H1 (cell line): ENCODE data around the gene AGAP1. TPM values are rescaled to one million over a fixed set of nuclear protein-coding genes. Genes with fewer than 3 reads are reported as not detected.

Experiments used
- CTCF ChIA-PET: fragments of 300-600 bp; sonication (Branson Sonifier 250); formaldehyde crosslinking; loops from one replicate; lab custom pipeline; 2021; ENCODE audit not compliant: partially characterized antibody; lab: Charles Lee
- POLR2A ChIA-PET: fragments of 300-600 bp; sonication (Branson Sonifier 250); formaldehyde crosslinking; loops from one replicate; lab custom pipeline; 2021; ENCODE audit warnings: inconsistent platforms; ENCODE audit not compliant: partially characterized antibody; lab: Charles Lee
- DNase-seq, 2 experiments: peaks; one replicate each; pipeline versions ENCODE4 v3.0.0 to v3.0.0-alpha.2; 2010 to 2022; ENCODE audit warnings: low spot score in 2 of 2, low read depth in 1 of 2, mixed read lengths in 1 of 2
- FAIRE-seq: peaks from 2 replicates; lab custom pipeline; 2011; peaks lifted over from hg19 to GRCh38; lab: Jason Lieb, UNC
- H2AFZ ChIP-seq: 2 replicates; pipeline ENCODE4 v1.8.1; 2012; ENCODE audit warnings: low read length, inconsistent platforms
- H2AK5ac ChIP-seq: 2 replicates; pipeline ENCODE4 v1.6.1; 2013; ENCODE audit warnings: low read depth, low read length
- H2BK120ac ChIP-seq: replicated peaks from 2 replicates; pipeline ENCODE3; 2013; ENCODE audit warnings: low read depth, low read length, inconsistent platforms
- H2BK12ac ChIP-seq: 2 replicates; pipeline ENCODE4 v1.6.1; 2013; ENCODE audit warnings: low read depth, low read length
- H2BK15ac ChIP-seq: 2 replicates; pipeline ENCODE4 v1.6.1; 2013; ENCODE audit warnings: low read length
- H2BK20ac ChIP-seq: 2 replicates; pipeline ENCODE4 v1.6.1; 2013; ENCODE audit warnings: low read length
- H2BK5ac ChIP-seq: 2 replicates; pipeline ENCODE4 v1.6.1; 2013; ENCODE audit warnings: low read depth, low read length
- H3K14ac ChIP-seq: 2 replicates; pipeline ENCODE4 v1.6.1; 2013; ENCODE audit warnings: inconsistent platforms; ENCODE audit not compliant: insufficient read length
- H3K18ac ChIP-seq: 2 replicates; pipeline ENCODE4 v1.6.1; 2013; ENCODE audit warnings: low read length; ENCODE audit errors: extremely low read depth
- H3K23ac ChIP-seq: 2 replicates; pipeline ENCODE4 v1.6.1; 2013; ENCODE audit warnings: inconsistent platforms; ENCODE audit not compliant: insufficient read length
- H3K23me2 ChIP-seq: 2 replicates; pipeline ENCODE4 v1.6.1; 2013; ENCODE audit warnings: low read depth, low read length
- H3K27ac ChIP-seq: 2 replicates; pipeline ENCODE4 v1.6.1; 2011; ENCODE audit warnings: low read depth, low read length, inconsistent platforms
- H3K27me3 ChIP-seq, 4 experiments: replicated peaks in 1 of 4; 1 replicate in 1 of 4; 2 replicates in 3 of 4; pipeline versions ENCODE4 v1.6.1 to v1.8.1; 2011 to 2013; ENCODE audit warnings: low read length in 3 of 4, mild to moderate bottlenecking in 3 of 4, inconsistent platforms in 2 of 4, mixed read lengths in 2 of 4, moderate library complexity in 1 of 4; ENCODE audit not compliant: control insufficient read depth in 3 of 4, insufficient read depth in 3 of 4; ENCODE audit errors: extremely low read depth in 1 of 4
- H3K36me3 ChIP-seq, 4 experiments: 2 replicates each; pipeline versions ENCODE4 v1.6.1 to v1.8.1; 2011 to 2013; ENCODE audit warnings: mild to moderate bottlenecking in 4 of 4, low read length in 3 of 4, moderate library complexity in 2 of 4, control low read depth in 1 of 4, inconsistent platforms in 1 of 4; ENCODE audit not compliant: insufficient read depth in 4 of 4, control insufficient read depth in 2 of 4
- H3K4ac ChIP-seq: replicated peaks from 2 replicates; pipeline ENCODE3; 2013; ENCODE audit warnings: low read length, low read depth, mixed read lengths, inconsistent platforms; ENCODE audit not compliant: insufficient read length
- H3K4me1 ChIP-seq, 4 experiments: replicated peaks in 1 of 4; 1 replicate in 1 of 4; 2 replicates in 3 of 4; pipeline versions ENCODE4 v1.6.1 to v1.8.1; 2011 to 2013; ENCODE audit warnings: low read length in 3 of 4, inconsistent platforms in 2 of 4, mixed read lengths in 1 of 4; ENCODE audit not compliant: insufficient read depth in 4 of 4, control insufficient read depth in 3 of 4
- H3K4me2 ChIP-seq, 2 experiments: 2 replicates each; pipeline versions ENCODE4 v1.6.1 to v1.8.1; 2011 to 2013; ENCODE audit warnings: low read depth in 2 of 2, low read length in 2 of 2, control low read depth in 1 of 2, inconsistent platforms in 1 of 2, mild to moderate bottlenecking in 1 of 2; ENCODE audit not compliant: insufficient read depth in 1 of 2
- H3K4me3 ChIP-seq, 4 experiments: fragments of 200-600, 300-600 bp in 1 of 4; sonication (generic), shearing (Covaris generic), sonication (Bioruptor Twin) in 1 of 4; 2 replicates each; pipeline versions ENCODE4 v1.5.1 to v1.8.1; 2011 to 2016; ENCODE audit warnings: low read length in 4 of 4, low read depth in 3 of 4, control low read depth in 2 of 4, inconsistent platforms in 2 of 4, mild to moderate bottlenecking in 2 of 4, mixed read lengths in 1 of 4, moderate library complexity in 1 of 4; ENCODE audit not compliant: insufficient read depth in 2 of 4; ENCODE audit errors: extremely low read depth in 1 of 4
- H3K56ac ChIP-seq: replicated peaks from 2 replicates; pipeline ENCODE3; 2013; ENCODE audit warnings: low read depth, mild to moderate bottlenecking, mixed read lengths, low read length, inconsistent platforms; ENCODE audit not compliant: insufficient read length
- H3K79me1 ChIP-seq: 2 replicates; pipeline ENCODE4 v1.6.1; 2013; ENCODE audit warnings: low read depth, low read length, control low read depth
- H3K79me2 ChIP-seq, 2 experiments: 2 replicates each; pipeline versions ENCODE4 v1.6.1 to v1.8.1; 2012 to 2013; ENCODE audit warnings: low read length in 2 of 2, mild to moderate bottlenecking in 2 of 2, inconsistent platforms in 1 of 2; ENCODE audit not compliant: insufficient read depth in 2 of 2, control insufficient read depth in 1 of 2
- H3K9ac ChIP-seq, 4 experiments: replicated peaks in 1 of 4; 1 replicate in 1 of 4; 2 replicates in 3 of 4; pipeline versions ENCODE4 v1.6.1 to v1.8.1; 2011 to 2013; ENCODE audit warnings: low read depth in 3 of 4, low read length in 3 of 4, control low read depth in 2 of 4, mild to moderate bottlenecking in 2 of 4, moderate library complexity in 2 of 4, inconsistent platforms in 1 of 4; ENCODE audit errors: extremely low read depth in 1 of 4
- H3K9me3 ChIP-seq, 2 experiments: 2 replicates each; pipeline versions ENCODE4 v1.6.1 to v1.8.1; 2012 to 2013; ENCODE audit warnings: mild to moderate bottlenecking in 2 of 2, moderate library complexity in 2 of 2, control low read depth in 1 of 2, inconsistent platforms in 1 of 2, low read depth in 1 of 2, low read length in 1 of 2, mixed read lengths in 1 of 2; ENCODE audit not compliant: insufficient read depth in 2 of 2
- H4K20me1 ChIP-seq, 2 experiments: replicated peaks in 1 of 2; 2 replicates each; pipeline versions ENCODE3 to v1.8.1; 2011 to 2013; ENCODE audit warnings: inconsistent platforms in 2 of 2, low read length in 2 of 2, mild to moderate bottlenecking in 1 of 2; ENCODE audit not compliant: insufficient read depth in 2 of 2, control insufficient read depth in 1 of 2
- H4K5ac ChIP-seq: 2 replicates; pipeline ENCODE4 v1.6.1; 2013; ENCODE audit warnings: low read length, low read depth, mixed read lengths, inconsistent platforms; ENCODE audit not compliant: insufficient read length
- H4K8ac ChIP-seq: 2 replicates; pipeline ENCODE4 v1.8.0; 2013; ENCODE audit warnings: mild to moderate bottlenecking, moderate library complexity, low read length, inconsistent platforms; ENCODE audit not compliant: insufficient read depth; ENCODE audit errors: extremely low read depth
- H4K91ac ChIP-seq: replicated peaks from 2 replicates; pipeline ENCODE3; 2013; ENCODE audit warnings: low read length, mixed read lengths, inconsistent platforms; ENCODE audit not compliant: insufficient read length
- CREB1 ChIP-seq: IDR thresholded peaks from 2 replicates; pipeline ENCODE4 v1.6.1; 2012; ENCODE audit warnings: inconsistent platforms
- CTCF ChIP-seq, 3 experiments: IDR thresholded peaks; 1 replicate in 2 of 3; 2 replicates in 1 of 3; pipeline versions ENCODE4 v1.5.1 to v1.6.1; 2011; ENCODE audit warnings: low read length in 3 of 3, mild to moderate bottlenecking in 3 of 3, inconsistent platforms in 2 of 3, low read depth in 1 of 3, moderate library complexity in 1 of 3; ENCODE audit not compliant: insufficient read depth in 1 of 3; ENCODE audit errors: control extremely low read depth in 1 of 3
- HDAC2 ChIP-seq, 2 experiments: fragments of 300-600 bp in 1 of 2; sonication (generic) in 1 of 2; IDR thresholded peaks; 2 replicates each; pipeline ENCODE4 v1.6.1; 2011 to 2012; ENCODE audit warnings: low read depth in 2 of 2, low read length in 2 of 2, mild to moderate bottlenecking in 2 of 2, moderate library complexity in 2 of 2, borderline replicate concordance in 1 of 2, inconsistent platforms in 1 of 2
- MAX ChIP-seq: IDR thresholded peaks from 2 replicates; pipeline ENCODE4 v1.6.1; 2012; ENCODE audit warnings: inconsistent platforms
- NRF1 ChIP-seq: IDR thresholded peaks from 2 replicates; pipeline ENCODE4 v1.6.1; 2011; ENCODE audit warnings: mild to moderate bottlenecking, low read depth, low read length, improper control_type of control experiment
- RAD21 ChIP-seq, 2 experiments: IDR thresholded peaks in 1 of 2; conservative IDR thresholded peaks in 1 of 2; 2 replicates each; pipeline ENCODE4 v1.6.1; 2011; ENCODE audit warnings: low read depth in 2 of 2, low read length in 2 of 2, improper control_type of control experiment in 1 of 2, inconsistent platforms in 1 of 2, mild to moderate bottlenecking in 1 of 2, moderate library complexity in 1 of 2
- SP2 ChIP-seq: IDR thresholded peaks from 2 replicates; pipeline ENCODE4 v1.6.1; 2012; ENCODE audit warnings: mild to moderate bottlenecking, low read length, inconsistent platforms
- WGBS, 2 experiments: shearing (Covaris generic) in 1 of 2; methylation state at CpG; one replicate each; pipeline versions ENCODE4 v1.1.6 to v1.1.7; 2013 to 2015; ENCODE audit warnings: low lambda C conversion rate in 2 of 2, mixed read lengths in 2 of 2, inconsistent platforms in 1 of 2, low coverage in 1 of 2, missing lambda C conversion rate in 1 of 2; ENCODE audit not compliant: insufficient replicate concordance in 2 of 2, insufficient coverage in 1 of 2, insufficient read length in 1 of 2; ENCODE audit errors: extremely low coverage in 1 of 2, missing lambda C conversion rate in 1 of 2; 5-methylcytosine and 5-hydroxymethylcytosine counted together
- polyA plus RNA-seq, 7 experiments: library from polyadenylated mRNA; depleted of rRNA in 3 of 7; stranded (reverse) in 5 of 7; unstranded in 2 of 7; fragments of >200 nt in 5 of 7; fragments of 200-250 nt in 2 of 7; gene quantifications; 1 replicate in 5 of 7; 2 replicates in 1 of 7; 4 replicates in 1 of 7; pipeline versions ENCODE4 v1.2.1 to v1.2.3, GENCODE V29; 2011 to 2013; ENCODE audit warnings: missing spikeins in 2 of 7, mixed read lengths in 2 of 7
- total RNA-seq: library from RNA; stranded (reverse); fragmentation: NEBNext Ultra II Directional; extraction: Animal tissue kit (Norgen Biotek cat#: 25700); gene quantifications from 2 replicates; pipeline ENCODE4 v1.2.1, GENCODE V29; 2021
- TF ChIP-seq, protein P1 (sequence below): IDR thresholded peaks from 2 replicates; pipeline ENCODE4 v1.6.1; 2012; ENCODE audit warnings: inconsistent platforms

AGAP1 gene
- total and polyA plus RNA-seq, 2 of the 8 experiments (the other 6 are each of a cell fraction or from before 2014, with no cell fraction given), result 18.1 to 39.4 TPM

- Histone ChIP-seq H3K4me1 (peaks cover 14 to 42% (median 20%) of the 10 kb centered on the region in 4 experiments), H2BK12ac (no peak overlapping the region), H4K5ac (no peak overlapping the region), H3K36me3 (peaks cover 0 to 2% (median 0%) of the 10 kb centered on the region in 4 experiments; a peak in 1 of 8 replicates), H3K56ac (no peak overlapping the region), H4K8ac (no peak overlapping the region), H3K23ac (no peak overlapping the region), H3K23me2 (peaks cover 11% of the 10 kb centered on the region; the same call in 1 of the 2 replicates)
- POLR2A ChIA-PET, result no interaction called here
- TF ChIP-seq HDAC2 (IDR thresholded peaks at IDR 0.05; ENCODE audit: borderline replicate concordance in 1 of 2, low read depth in 2 of 2, low read length in 2 of 2) (peak in 1 of 2 experiments; percentile 31; a peak in 1 of 4 replicates), MAX (peak; percentile 25; the same call in 1 of the 2 replicates), CREB1 (0 out of 2 replicates have a peak, but pooled peaks have one; percentile 22), CTCF (IDR thresholded peaks at IDR 0.05; ENCODE audit: control extremely low read depth in 1 of 3, insufficient read depth in 1 of 3, low read depth in 1 of 3, low read length in 3 of 3) (peak; percentile 82 to 93 (median 84)), SP2 (no peak), NRF1 (no peak), RAD21 (IDR thresholded peaks at IDR 0.05 in 1 of 2, conservative IDR thresholded peaks at IDR 0.05 in 1 of 2; ENCODE audit: low read depth in 2 of 2, low read length in 2 of 2) (peak; percentile 65 to 72)
- TF ChIP-seq, protein P1, sequence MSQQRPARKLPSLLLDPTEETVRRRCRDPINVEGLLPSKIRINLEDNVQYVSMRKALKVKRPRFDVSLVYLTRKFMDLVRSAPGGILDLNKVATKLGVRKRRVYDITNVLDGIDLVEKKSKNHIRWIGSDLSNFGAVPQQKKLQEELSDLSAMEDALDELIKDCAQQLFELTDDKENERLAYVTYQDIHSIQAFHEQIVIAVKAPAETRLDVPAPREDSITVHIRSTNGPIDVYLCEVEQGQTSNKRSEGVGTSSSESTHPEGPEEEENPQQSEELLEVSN, result no peak
- TF ChIP-seq, all 59 proteins: peak for 5
- no peak overlapping the region for H3K14ac ChIP-seq
- CTCF ChIA-PET, result interaction anchor here (0.6 to 9.4 kb wide), 30 partner anchors 9 to 411 kb away, joined by 3 to 87 read pairs (median 5); no protein-coding TSS in a partner anchor
- H3K18ac ChIP-seq, result no peak overlapping the region
- H2BK120ac ChIP-seq, result no peak overlapping the region
- WGBS, 2 experiments, result 3% methylated on average over 7 of the region's 7 CpGs; no CpG with 5 or more reads in 1 of the 2 experiments
- H3K4ac ChIP-seq, result no peak overlapping the region
- peak in 1 of 2 experiments; percentile 58 for DNase-seq
- no peak overlapping the region for H2BK5ac ChIP-seq
- peaks cover 11 to 15% of the 10 kb centered on the region in 2 experiments for H4K20me1 ChIP-seq
- H3K79me2 ChIP-seq, result no peaks in the 10 kb centered on the region
- H3K27me3 ChIP-seq, result peaks cover 56 to 84% (median 75%) of the 10 kb centered on the region in 4 experiments
- H2AK5ac ChIP-seq, result no peak overlapping the region
- no peak overlapping the region for H2BK20ac ChIP-seq
- H2AFZ ChIP-seq, result no peak overlapping the region
- no peak for FAIRE-seq
- H3K79me1 ChIP-seq, result no peaks in the 10 kb centered on the region
- no peak overlapping the region for H3K27ac ChIP-seq
- H4K91ac ChIP-seq, result no peak overlapping the region
- no peak overlapping the region for H3K4me3 ChIP-seq
- no peak overlapping the region for H3K9ac ChIP-seq
- no peak overlapping the region for H3K4me2 ChIP-seq
- H2BK15ac ChIP-seq, result no peak overlapping the region
- H3K9me3 ChIP-seq, result no peaks in the 10 kb centered on the region
Measured at GRCh38 chr2:236176417-236176816, 682.6 kb downstream of the AGAP1 start.
